GM12875 (cell line): Measurements from ENCODE around the gene MTCH1.

Source experiments
- H3K4me3 ChIP-seq: one replicate; pipeline ENCODE4 v1.5.1; 2011; ENCODE audit warnings: low read depth, low read length, control low read depth
- TF ChIP-seq, protein P1 (sequence below): IDR thresholded peaks from 2 replicates; pipeline ENCODE4 v1.5.1; 2011; ENCODE audit warnings: low read depth, mild to moderate bottlenecking, control low read depth, inconsistent platforms, low read length, moderate library complexity, borderline replicate concordance; ENCODE audit not compliant: insufficient read depth

MTCH1 gene

DNA sequence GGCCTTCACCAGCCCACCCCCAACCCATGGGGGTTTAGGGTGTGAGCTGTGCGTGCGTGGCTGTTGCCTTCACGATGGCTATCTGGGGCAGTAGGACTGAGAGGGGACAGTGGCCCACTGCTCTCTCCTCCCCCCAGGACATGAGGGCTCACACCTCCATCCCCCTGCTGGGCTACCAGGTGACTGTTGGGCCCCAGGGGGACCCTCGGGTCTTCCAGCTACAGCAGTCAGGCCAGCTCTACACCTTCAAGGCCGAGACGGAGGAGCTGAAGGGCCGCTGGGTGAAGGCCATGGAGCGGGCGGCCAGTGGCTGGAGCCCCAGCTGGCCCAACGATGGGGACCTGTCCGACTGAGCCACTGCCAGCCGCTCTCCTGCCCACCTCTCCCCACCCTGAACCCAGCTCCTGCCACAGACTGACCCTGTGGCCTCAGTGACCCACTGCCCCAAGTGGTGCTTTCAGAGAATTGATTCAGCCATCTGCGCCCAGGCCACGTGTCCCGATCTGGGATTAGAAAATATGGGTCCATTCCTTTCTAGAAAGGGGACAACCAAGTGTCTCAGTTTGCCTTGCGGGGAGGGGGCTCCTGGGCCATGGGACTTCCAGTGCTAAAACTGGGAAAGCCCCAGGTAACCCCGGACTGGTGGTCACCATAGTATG lies 41.9 kb upstream of the MTCH1 start:
- H3K4me3 ChIP-seq, result no peak overlapping the region
- TF ChIP-seq, protein P1, sequence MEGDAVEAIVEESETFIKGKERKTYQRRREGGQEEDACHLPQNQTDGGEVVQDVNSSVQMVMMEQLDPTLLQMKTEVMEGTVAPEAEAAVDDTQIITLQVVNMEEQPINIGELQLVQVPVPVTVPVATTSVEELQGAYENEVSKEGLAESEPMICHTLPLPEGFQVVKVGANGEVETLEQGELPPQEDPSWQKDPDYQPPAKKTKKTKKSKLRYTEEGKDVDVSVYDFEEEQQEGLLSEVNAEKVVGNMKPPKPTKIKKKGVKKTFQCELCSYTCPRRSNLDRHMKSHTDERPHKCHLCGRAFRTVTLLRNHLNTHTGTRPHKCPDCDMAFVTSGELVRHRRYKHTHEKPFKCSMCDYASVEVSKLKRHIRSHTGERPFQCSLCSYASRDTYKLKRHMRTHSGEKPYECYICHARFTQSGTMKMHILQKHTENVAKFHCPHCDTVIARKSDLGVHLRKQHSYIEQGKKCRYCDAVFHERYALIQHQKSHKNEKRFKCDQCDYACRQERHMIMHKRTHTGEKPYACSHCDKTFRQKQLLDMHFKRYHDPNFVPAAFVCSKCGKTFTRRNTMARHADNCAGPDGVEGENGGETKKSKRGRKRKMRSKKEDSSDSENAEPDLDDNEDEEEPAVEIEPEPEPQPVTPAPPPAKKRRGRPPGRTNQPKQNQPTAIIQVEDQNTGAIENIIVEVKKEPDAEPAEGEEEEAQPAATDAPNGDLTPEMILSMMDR, result no peak

DNA sequence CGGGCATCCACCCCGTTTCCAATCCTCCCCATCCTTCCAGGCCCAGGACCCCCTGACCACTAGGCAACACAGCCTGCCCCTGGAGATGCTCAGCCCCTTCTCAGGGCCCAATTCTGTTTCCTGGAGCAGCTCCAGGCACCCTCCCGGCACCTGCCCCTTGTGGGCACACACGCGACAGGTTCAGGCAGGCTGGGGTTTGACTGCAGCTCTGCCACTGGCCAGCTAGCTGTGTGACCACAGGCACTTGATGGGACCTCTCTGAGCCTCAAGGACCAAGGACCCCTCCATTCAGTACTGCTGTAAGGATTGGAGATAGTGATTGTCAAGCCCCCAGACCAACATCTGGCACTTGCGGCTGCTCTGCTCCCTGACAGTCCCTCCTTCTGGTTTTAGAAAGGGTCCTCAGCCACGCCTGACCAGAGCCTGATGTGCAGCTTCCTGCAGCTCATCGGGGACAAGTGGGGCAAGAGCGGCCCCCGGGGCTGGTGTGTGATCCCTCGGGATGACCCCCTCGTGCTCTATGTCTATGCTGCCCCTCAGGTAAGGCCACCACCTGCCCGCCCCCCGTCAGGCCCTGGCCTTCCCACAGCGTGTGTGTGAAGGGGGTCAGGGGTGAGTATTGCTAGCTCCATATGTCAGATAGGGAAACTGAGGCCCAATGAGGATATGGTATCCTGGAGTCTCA lies 41.2 kb upstream of the MTCH1 start:
- no peak overlapping the region for H3K4me3 ChIP-seq
- TF ChIP-seq, protein P1, result no peak

DNA sequence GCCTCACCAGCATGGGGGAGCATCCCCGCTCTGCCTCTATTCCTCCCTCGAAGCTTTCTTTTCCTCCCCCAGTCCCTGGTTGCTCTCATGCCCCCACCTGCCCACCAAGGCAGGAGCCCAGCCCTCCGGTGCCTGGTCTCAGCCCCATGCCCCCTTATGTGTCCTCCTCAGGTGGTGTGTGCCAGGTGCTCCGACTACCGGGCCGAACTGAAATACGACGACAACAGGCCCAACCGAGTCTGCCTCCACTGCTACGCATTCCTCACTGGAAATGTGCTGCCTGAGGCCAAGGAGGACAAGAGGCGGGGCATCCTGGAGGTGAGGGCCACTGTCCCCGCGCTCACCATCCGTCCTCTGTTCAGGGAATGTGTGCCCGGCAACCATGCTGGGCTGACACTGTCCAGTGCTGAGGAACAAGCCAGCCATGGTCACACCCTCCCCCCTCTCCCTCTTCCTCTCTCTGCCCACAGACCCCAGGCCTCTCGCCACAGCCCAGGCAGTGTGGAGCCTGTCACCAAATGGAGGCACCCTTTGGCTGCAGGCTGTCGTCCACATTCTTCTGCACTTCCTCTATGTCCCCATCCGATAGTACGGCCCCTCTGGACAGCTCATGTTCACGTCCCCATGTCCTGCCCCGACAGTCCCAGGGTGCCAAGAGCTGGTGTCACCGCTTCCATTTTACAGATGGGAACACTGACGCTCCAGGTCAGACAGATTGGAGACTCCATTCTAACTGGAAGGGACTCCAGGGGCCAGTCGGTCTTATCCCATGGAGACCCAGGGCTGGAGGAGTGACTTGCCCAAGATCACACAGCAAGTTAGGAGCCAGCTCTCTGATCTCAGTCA lies 39.8 kb upstream of the MTCH1 start:
- TF ChIP-seq, protein P1, result no peak
- H3K4me3 ChIP-seq, result no peak overlapping the region

DNA sequence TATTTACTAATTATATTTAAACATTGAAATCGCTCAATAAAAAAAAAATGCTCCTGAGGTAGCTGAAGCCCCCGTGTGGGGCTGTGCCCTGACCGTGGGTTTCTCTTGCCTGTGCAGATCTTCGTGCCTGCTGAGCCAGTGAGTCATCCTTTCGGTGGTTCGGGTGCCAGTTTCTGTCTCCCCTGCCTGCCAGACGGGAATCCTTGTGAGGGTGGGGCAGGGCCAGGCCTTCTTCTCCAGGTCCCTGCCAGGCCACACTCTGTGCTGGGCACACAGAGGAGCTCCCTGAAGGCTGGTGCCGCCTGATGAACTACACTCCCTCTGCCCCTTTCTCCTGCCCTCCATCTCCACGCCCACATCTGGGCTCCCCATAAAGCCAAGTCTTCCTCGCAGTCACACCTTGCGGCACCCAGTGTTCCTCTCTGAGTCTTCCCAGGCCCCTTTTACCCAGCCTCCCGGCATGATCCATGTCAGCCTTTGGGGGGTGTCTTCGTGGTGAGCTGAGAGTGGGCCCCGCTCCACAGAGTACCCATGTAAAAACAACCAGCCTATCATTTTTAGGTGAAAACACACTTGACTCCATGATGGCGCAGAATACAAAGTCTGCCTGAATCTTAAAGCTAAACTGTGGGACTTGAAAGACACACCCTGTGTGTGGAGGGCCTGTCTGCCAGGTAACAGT lies 38.8 kb upstream of the MTCH1 start:
- TF ChIP-seq, protein P1, result no peak
- H3K4me3 ChIP-seq, result no peak overlapping the region

DNA sequence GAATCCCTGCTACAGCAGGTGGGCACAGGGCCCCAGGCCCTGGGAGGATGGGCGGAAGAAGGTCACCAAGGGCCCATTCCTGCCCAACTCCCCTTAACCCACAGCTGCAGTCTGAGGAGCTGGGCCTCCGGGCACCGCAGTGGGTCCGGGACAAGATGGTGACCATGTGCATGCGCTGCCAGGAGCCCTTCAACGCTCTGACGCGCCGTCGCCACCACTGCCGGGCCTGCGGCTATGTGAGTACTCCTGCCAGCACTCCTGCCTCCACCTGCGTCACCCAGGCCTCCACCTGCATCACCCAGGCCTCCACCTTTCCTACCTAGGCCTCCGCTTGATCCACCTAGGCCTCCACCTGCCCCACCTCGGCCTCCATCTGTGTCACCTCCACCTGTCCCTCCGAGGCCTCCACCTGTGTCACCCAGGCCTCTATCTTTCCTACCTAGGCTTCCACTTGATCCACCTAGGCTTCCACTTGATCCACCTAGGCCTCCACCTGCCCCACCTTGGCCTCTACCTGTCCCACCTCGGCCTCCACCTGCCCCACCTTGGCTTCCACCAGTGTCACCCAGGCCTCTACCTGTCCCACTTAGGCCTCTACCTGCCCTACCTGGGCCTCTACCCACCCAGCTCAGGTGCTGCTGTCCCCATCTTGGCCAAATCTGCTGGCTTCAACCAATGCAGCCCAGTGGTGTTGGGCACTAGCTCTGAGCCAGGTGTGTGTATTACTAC lies 36.3 kb upstream of the MTCH1 start:
- TF ChIP-seq, protein P1, result no peak
- H3K4me3 ChIP-seq, result no peak overlapping the region

DNA sequence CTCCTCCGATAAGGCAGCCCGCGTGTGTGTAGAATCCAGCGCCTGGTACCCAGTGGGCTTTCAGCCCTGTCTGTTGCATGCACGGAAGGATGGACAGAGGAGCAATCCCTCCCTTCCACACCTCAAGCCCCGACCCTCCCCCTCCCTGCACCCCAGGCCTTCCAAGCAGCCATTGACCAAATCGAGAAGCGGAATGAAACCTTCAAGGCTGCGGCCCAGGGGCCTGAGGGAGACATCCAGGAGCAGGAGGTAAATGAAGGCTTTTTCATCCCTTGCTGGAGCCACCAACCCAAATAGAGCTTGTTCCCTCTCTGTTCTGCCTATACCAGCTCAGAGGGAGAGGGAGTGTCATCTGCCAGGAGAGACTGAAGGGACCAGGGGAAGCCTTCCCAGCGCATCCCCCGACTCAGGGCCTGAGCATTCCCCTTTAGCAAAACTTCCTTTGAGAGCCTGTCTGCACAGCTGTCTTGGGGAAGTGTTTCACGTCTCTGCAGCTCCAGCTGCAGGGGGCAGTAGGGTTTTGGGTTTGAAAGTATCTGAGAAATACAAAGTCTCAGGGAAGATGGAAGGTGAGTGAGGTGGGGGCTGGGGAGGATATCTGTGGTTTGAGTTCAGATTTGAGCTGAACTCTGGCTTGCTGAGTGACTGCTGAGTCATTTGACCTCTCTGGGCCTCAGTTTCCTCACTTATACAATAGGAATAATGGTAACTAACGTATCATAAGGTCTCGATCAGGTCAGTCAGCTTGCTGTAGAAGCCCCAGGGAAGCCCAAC lies 35.5 kb upstream of the MTCH1 start:
- H3K4me3 ChIP-seq, result no peak overlapping the region
- TF ChIP-seq, protein P1, result peak; percentile 9; the same call in 1 of the 2 replicates
